PFSK-1 (cell line): ENCODE results near the gene ALG6.

Source experiments
- FOXP2 ChIP-seq: optimal IDR thresholded peaks from 2 replicates; pipeline ENCODE3; 2011; ENCODE audit warnings: borderline replicate concordance, control low read depth, inconsistent platforms; ENCODE audit not compliant: insufficient read depth; ENCODE audit errors: extremely low read length, extremely low read depth
- POLR2AphosphoS5 ChIP-seq: IDR thresholded peaks from 2 replicates; pipeline ENCODE4 v1.6.1; 2012; ENCODE audit warnings: low read depth, mild to moderate bottlenecking, control low read depth, low read length, moderate library complexity
- SIN3A ChIP-seq: IDR thresholded peaks from 2 replicates; pipeline ENCODE4 v1.6.1; 2012; ENCODE audit warnings: mild to moderate bottlenecking, low read length, moderate library complexity, borderline replicate concordance; ENCODE audit not compliant: insufficient read depth
- TAF1 ChIP-seq: IDR thresholded peaks from 2 replicates; pipeline ENCODE4 v1.6.1; 2012; ENCODE audit warnings: low read length, control low read depth, borderline replicate concordance; ENCODE audit not compliant: insufficient read depth
- TF ChIP-seq, protein P1 (sequence below), 2 experiments: IDR thresholded peaks; 2 replicates each; pipeline versions ENCODE4 v1.6.1 to v1.8.0; 2011 to 2012; ENCODE audit warnings: low read depth in 2 of 2, low read length in 2 of 2, control low read depth in 1 of 2, inconsistent platforms in 1 of 2, mild to moderate bottlenecking in 1 of 2, moderate library complexity in 1 of 2; ENCODE audit not compliant: insufficient read depth in 1 of 2

The ALG6 gene

DNA sequence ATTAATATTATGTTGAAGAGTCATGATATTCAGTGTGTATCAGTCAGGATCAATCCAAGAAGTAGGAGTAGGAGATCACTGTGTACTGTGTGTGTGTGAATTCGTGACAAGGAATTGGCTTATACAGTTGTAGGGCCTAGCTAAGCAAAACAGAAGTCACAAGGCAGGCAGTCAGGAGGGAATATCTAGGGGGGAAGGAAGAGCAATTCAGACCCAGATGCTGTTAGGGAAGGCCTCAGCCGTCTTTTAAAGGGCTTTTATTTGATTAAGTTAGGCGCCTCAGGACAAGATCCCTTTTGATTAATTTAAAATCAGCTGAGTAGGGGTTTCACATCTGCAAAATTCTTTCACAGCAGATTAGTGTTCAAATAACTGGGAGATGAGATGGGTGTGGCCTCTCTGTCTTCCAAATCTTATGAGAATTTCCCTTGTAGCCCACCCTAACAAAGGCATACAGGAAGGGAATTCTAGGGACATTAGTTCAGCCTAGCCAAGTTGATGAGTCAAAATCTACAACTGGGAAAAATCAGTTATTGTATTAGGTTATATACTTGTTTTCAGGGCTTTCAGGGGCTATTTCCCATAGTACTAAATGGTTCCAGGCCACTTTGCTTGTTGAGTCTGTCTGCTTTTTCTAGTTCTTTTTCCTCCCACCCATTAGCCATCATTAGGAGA, 47.4 kb downstream of the ALG6 start:
- no peak for TF ChIP-seq SIN3A
- TF ChIP-seq, protein P1, sequence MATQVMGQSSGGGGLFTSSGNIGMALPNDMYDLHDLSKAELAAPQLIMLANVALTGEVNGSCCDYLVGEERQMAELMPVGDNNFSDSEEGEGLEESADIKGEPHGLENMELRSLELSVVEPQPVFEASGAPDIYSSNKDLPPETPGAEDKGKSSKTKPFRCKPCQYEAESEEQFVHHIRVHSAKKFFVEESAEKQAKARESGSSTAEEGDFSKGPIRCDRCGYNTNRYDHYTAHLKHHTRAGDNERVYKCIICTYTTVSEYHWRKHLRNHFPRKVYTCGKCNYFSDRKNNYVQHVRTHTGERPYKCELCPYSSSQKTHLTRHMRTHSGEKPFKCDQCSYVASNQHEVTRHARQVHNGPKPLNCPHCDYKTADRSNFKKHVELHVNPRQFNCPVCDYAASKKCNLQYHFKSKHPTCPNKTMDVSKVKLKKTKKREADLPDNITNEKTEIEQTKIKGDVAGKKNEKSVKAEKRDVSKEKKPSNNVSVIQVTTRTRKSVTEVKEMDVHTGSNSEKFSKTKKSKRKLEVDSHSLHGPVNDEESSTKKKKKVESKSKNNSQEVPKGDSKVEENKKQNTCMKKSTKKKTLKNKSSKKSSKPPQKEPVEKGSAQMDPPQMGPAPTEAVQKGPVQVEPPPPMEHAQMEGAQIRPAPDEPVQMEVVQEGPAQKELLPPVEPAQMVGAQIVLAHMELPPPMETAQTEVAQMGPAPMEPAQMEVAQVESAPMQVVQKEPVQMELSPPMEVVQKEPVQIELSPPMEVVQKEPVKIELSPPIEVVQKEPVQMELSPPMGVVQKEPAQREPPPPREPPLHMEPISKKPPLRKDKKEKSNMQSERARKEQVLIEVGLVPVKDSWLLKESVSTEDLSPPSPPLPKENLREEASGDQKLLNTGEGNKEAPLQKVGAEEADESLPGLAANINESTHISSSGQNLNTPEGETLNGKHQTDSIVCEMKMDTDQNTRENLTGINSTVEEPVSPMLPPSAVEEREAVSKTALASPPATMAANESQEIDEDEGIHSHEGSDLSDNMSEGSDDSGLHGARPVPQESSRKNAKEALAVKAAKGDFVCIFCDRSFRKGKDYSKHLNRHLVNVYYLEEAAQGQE (IDR thresholded peaks at IDR 0.05; ENCODE audit: insufficient read depth in 1 of 2, low read depth in 2 of 2, low read length in 2 of 2) = no peak
- TF ChIP-seq FOXP2 = no peak
- no peak for TF ChIP-seq TAF1
- no peak for TF ChIP-seq POLR2AphosphoS5

DNA sequence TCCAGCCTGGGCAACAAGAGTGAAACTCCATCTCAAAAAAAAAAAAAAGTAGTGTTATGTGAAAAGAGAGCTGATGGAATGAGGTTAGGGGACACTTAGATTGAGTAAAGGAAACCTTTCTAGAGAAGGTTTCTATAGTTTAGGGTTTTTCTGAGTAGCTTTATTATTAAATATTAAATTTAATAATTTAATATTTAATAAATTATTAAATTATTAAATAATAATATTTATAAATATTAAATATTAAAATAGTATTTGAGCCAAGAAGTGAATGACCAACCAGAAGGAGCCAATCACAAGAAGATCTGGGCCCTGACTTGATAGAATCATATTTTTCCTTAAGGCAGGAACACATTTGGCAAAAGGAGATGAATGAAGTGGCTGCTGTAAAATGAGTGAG, 50.7 kb downstream of the ALG6 start:
- TF ChIP-seq FOXP2 = no peak
- no peak for TF ChIP-seq SIN3A
- no peak for TF ChIP-seq POLR2AphosphoS5
- TF ChIP-seq, protein P1 (IDR thresholded peaks at IDR 0.05; ENCODE audit: insufficient read depth in 1 of 2, low read depth in 2 of 2, low read length in 2 of 2) = no peak
- no peak for TF ChIP-seq TAF1

DNA sequence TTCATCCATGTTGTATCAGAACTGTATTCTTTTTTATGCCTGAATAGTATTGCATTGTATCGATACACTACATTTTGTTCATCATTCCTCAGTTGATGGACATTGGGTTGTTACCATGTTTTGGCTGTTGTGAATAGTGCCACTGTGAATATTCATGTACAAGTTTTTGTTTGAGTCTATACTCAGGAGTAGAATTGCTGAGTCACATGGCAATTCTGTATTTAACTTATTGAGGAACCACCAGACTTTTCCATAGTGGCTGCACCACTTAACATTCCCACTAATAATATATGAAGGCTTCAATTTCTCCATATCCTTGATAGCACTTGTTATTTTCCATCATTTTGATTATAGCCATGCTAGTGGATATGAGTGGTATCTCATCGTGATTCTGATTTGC, 56.2 kb downstream of the ALG6 start:
- TF ChIP-seq POLR2AphosphoS5 (no peak), SIN3A (no peak), FOXP2 (no peak), TAF1 (no peak)
- TF ChIP-seq, protein P1 (IDR thresholded peaks at IDR 0.05; ENCODE audit: insufficient read depth in 1 of 2, low read depth in 2 of 2, low read length in 2 of 2) = no peak

DNA sequence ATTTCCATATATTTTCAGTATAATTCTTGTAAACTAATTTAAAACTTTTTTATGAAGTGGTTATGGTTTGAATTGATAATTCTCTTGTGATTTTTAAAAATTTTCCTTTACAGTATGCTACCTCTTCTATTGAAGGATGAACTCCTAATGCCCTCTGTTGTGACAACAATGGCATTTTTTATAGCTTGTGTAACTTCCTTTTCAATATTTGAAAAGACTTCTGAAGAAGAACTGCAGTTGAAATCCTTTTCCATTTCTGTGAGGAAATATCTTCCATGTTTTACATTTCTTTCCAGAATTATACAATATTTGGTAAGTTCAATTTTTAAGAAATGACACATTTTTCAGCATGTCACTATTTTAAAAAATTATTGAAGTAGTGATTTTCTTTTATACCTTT, 61.4 kb downstream of the ALG6 start:
- TF ChIP-seq SIN3A (no peak), FOXP2 (no peak), TAF1 (no peak), POLR2AphosphoS5 (no peak)
- TF ChIP-seq, protein P1 (IDR thresholded peaks at IDR 0.05; ENCODE audit: insufficient read depth in 1 of 2, low read depth in 2 of 2, low read length in 2 of 2) = no peak
